GM19468 (cell line): ENCODE results near the gene BDH1.

Experiments
- ATAC-seq: cut with Tn5 transposase; IDR thresholded peaks from one replicate; pipeline ENCODE4 v1.9.1; 2021; ENCODE audit warnings: mild to moderate bottlenecking, moderate library complexity, moderate number of reproducible peaks; ENCODE audit not compliant: unreplicated experiment; ENCODE audit errors: extremely low read depth

Gene BDH1

GRCh38 chr3:197466586-197467399 is 89.0 kb downstream of the BDH1 start:
- ATAC-seq = no peak

DNA sequence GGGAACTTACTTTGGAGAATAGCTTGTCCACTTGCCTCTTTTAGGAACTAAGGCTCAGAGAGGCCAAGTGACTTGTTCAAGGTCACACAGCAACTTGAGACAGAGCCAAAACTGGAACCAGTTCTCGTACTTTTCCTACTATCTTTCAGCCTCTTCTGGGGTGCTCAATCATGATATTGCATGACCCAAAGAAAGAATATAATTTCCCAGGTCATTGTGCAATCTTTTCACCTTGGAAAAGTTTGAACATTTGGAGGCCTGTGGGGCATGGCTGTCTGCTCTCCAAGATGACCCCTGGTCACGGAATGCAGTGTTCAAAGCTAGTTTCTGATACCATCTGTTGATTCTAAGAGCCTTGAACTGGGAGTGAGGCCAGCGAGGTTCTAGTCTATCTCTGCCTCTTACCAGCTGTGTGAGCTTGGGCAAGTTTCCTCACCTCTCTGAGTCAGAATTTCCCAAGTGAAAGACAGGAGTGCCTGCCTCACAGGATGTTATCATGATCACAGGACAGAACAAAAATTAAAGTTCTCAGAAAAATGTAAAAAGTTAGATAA is 89.7 kb downstream of the BDH1 start:
- ATAC-seq = no peak

- no peak for ATAC-seq
These were observed 90.4 kb downstream of the BDH1 start for GRCh38 chr3:197465197-197465995.

- no peak for ATAC-seq
These were observed 91.0 kb downstream of the BDH1 start for GRCh38 chr3:197464794-197465193.

DNA sequence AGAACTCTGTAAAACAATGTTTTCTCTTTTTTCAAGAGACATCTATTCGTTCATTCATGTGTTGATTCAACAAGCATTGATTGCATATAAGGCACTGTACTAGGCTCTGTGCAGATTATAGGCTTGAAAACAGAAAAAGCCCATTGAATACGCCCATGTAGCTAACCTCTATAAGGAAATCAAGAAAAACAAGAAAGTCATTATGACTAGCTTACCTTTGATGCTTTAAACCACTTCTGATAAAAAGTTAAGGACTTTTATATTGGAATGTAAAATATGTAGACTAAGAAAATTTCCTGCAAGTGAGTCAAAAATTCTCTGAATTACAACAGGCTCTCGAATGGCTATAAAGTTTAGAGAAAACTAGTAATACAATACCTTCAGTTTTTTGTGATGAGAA is 92.5 kb downstream of the BDH1 start:
- no peak for ATAC-seq

DNA sequence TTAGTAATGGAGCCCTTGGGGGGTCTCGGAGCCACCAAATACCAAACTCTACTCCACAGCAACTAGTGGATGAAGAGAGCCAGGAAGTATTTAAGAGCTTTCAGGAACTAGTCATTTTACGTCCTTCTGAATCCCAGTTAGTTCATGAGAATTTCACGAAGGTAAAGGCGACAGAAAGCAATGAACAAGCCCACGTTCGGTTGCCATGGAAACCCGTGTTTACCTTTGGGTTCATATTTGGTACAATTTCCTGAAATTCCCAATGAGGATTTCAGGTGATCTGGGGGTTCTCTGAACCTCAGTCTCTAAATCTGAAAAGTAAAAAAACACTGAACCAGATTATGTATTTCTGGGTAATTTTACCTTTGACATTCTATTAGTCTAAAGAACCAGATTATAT is 93.0 kb downstream of the BDH1 start:
- ATAC-seq = no peak

DNA sequence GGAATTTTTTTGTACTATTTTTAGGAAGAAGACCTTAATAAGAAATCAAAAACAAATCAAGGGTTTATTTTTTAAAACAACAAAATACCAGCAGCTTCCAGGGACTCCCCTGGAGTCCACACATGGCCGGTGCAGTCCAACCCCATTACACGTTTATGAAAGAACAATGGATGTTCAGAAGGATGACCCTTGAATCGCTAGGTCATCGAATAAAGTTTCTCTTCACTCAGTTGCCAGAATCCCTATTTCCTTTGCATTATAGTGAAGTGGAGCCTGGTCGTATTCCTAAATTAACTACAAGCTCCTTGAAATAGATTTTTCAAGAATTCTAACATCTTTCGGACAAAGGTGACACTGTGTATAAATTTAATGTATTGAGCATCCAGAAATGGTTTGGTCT is 95.1 kb downstream of the BDH1 start:
- no peak for ATAC-seq

GRCh38 chr3:197460002-197460401 is 95.8 kb downstream of the BDH1 start:
- no peak for ATAC-seq
